ENCODE results near the gene OR2D2.
"Not testable (repeated sequence)": the region's sequence is repeated elsewhere in the genome, so short reads cannot be mapped to it uniquely, and the experiment has no call there.

The OR2D2 gene

GRCh38 chr11:6876914-6877313, 15.4 kb downstream of the OR2D2 start:
- DNase-seq: no peak

- DNase-seq: no peak
Observed at GRCh38 chr11:6876325-6876724, 16.0 kb downstream of the OR2D2 start, which contains the start of gene OR10A4. Gene OR10A4, plus strand, starts transcription at chr11:6876625. Its CDS starts 23 bp downstream, at chr11:6876648.

GRCh38 chr11:6875761-6876160, 16.5 kb downstream of the OR2D2 start:
- no peak for DNase-seq

GRCh38 chr11:6871278-6871677, 21.0 kb downstream of the OR2D2 start:
- no peak for DNase-seq

- no peak for DNase-seq
Observed at GRCh38 chr11:6864438-6864837, 27.9 kb downstream of the OR2D2 start.

- DNase-seq: no peak
Observed at GRCh38 chr11:6862961-6863360, 29.3 kb downstream of the OR2D2 start, which contains the start of gene OR10A2. Gene OR10A2, plus strand, starts transcription at chr11:6863057. Its CDS starts 6,698 bp downstream, at chr11:6869755.

GRCh38 chr11:6856871-6857270, 35.4 kb downstream of the OR2D2 start:
- no peak for DNase-seq

GRCh38 chr11:6855971-6856541, 36.2 kb downstream of the OR2D2 start:
- DNase-seq: no peak

- not testable (repeated sequence) for DNase-seq
Observed at GRCh38 chr11:6854801-6855200, 37.5 kb downstream of the OR2D2 start.

GRCh38 chr11:6850526-6850925, 41.8 kb downstream of the OR2D2 start:
- DNase-seq: no peak

- DNase-seq: no peak
Observed at GRCh38 chr11:6845383-6845782, 46.9 kb downstream of the OR2D2 start, which contains the start of gene OR10A5. Gene OR10A5, plus strand, starts transcription at chr11:6845683. Its CDS starts 0 bp downstream, at chr11:6845683.

- DNase-seq: no peak
Observed at GRCh38 chr11:6844356-6844755, 47.9 kb downstream of the OR2D2 start.

GRCh38 chr11:6843670-6844069, 48.6 kb downstream of the OR2D2 start:
- DNase-seq: no peak

- no peak for DNase-seq
Observed at GRCh38 chr11:6841694-6842093, 50.6 kb downstream of the OR2D2 start.
